ENCODE results near the gene CLIP2.
A peak's percentile ranks its signal among the peaks of the same experiment; 100 is the strongest.
"Not testable (repeated sequence)": the region's sequence is repeated elsewhere in the genome, so short reads cannot be mapped to it uniquely, and the experiment has no call there.

CLIP2 gene

DNA sequence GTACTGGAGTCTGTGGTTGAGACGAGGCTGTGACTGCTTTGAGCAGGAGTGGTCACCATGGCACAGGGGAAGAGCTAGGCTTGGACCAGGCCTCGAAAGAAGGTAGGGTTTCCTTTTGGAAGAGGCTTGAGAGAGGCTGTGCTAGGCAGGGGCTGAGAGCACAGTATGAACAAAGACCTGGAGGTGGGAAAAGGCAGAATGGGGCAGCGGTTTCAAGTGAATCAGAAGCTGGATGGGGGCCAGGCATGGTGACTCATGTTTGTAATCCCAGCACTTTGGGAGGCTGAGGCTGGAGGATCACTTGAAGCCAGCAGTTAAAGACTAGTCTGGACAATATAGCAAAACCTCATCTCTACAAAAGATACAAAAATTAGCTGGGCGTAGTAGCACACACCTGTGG, 65.9 kb downstream of the CLIP2 start:
- Mint-ChIP-seq H3K27me3 (no peaks in the 10 kb centered on the region), H3K4me1 (peaks cover 5% of the 10 kb centered on the region), H3K27ac (peak overlapping the region in 1 of 2 donors; percentile 49), H3K4me3 (no peak overlapping the region), H3K9me3 (peaks cover 0 to 14% of the 10 kb centered on the region in 2 donors)
- DNase-seq (no peak), ATAC-seq (no peak)

DNA sequence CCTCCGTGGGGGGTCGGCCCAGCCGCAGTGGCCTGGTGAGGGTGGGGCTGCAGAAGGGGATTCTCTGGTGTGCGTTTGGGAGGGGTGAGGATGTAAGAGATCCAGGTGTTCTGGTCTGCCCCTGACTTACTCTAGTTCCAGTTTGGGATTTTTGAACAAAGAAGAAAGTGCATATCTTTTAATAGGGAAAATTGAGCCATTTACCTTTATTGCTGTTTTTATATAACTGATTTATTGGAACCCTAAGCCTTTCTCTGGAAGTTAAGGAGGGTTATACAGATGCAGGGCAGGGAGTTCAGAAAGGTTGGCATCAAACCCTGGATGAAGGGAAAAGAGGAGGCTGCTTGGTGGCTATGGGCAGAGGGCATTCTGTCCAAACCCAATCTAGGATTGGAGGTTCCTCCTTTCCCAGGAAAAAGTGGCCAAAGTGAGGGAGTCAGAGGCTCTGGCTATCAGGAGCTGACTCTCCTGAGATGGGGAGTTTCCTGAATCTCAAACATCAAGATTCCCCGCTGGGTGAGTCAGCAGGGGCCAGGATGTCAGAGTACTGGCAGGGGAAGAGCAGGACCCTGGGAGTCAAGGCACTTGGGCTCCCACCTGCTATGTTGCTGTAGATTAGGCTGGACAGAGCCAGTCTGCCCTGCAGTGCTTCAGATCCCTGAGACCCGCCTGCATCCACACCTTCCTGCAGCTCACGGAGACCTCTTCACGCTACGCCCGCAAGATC, 67.5 kb downstream of the CLIP2 start:
- H3K9me3 Mint-ChIP-seq, result peaks cover 0 to 14% of the 10 kb centered on the region in 2 donors
- peaks cover 5% of the 10 kb centered on the region for H3K4me1 Mint-ChIP-seq
- no peak for ATAC-seq
- no peaks in the 10 kb centered on the region for H3K27me3 Mint-ChIP-seq
- DNase-seq, result no peak
- H3K4me3 Mint-ChIP-seq, result no peak overlapping the region
- H3K27ac Mint-ChIP-seq, result no peak overlapping the region

GRCh38 chr7:74360008-74360407, 70.8 kb downstream of the CLIP2 start:
- H3K4me1 Mint-ChIP-seq, result peaks cover 2% of the 10 kb centered on the region
- no peak overlapping the region for H3K4me3 Mint-ChIP-seq
- ATAC-seq (no peak), DNase-seq (no peak)
- H3K9me3 Mint-ChIP-seq, result peaks cover 0 to 14% of the 10 kb centered on the region in 2 donors
- H3K27ac Mint-ChIP-seq, result peak overlapping the region in 1 of 2 donors; percentile 37
- H3K27me3 Mint-ChIP-seq, result no peaks in the 10 kb centered on the region

DNA sequence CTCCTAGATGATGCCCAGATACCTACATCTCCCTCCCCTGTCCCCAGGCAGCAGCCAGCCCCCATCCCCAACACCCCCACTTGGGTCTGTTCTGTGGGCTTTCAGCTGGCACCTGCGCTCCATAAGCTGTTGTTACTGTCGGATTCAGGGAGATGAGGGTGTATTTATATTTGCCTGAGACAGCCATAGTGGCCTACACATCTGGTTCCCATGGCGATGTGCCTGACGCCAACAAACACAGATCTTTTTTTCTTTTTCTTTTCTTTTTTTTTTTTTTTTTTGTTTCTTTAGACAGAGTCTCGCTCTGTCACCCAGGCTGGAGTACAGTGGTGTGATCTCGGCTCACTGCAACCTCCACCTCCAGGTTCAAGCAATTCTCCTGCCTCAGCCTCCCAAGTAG, 73.1 kb downstream of the CLIP2 start:
- Mint-ChIP-seq H3K4me1 (no peaks in the 10 kb centered on the region), H3K4me3 (no peak overlapping the region), H3K27me3 (no peaks in the 10 kb centered on the region), H3K27ac (peak overlapping the region in 1 of 2 donors; percentile 54), H3K9me3 (no peaks in the 10 kb centered on the region)
- DNase-seq, result no peak
- no peak for ATAC-seq

DNA sequence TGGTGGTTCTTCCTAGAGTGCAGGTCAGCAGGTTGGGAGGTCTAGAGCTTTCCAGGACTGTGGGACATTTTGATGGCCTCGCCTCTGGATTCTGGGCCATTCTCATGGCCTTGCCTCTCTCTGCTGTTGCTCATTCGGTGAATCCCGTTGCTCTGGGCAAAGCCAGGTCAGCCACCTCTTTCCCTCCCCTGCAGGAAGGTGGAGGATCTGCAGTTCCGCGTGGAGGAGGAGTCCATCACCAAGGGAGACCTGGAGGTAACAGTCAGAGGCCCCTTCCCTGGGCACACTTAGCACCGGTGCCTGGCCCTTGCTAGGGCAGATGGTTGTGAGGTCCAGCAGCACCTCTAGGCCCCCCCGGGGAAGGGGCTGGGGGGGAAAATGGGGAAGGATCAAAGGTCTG, 74.9 kb downstream of the CLIP2 start:
- Mint-ChIP-seq H3K4me1 (no peaks in the 10 kb centered on the region), H3K27me3 (no peaks in the 10 kb centered on the region), H3K9me3 (no peaks in the 10 kb centered on the region), H3K27ac (peak overlapping the region in 1 of 2 donors; percentile 34), H3K4me3 (no peak overlapping the region)
- DNase-seq, result no peak
- ATAC-seq, result no peak

GRCh38 chr7:74365322-74366022, 76.3 kb downstream of the CLIP2 start:
- H3K9me3 Mint-ChIP-seq, result no peaks in the 10 kb centered on the region
- H3K4me3 Mint-ChIP-seq, result no peak overlapping the region
- no peak overlapping the region for H3K27ac Mint-ChIP-seq
- no peak for ATAC-seq
- H3K4me1 Mint-ChIP-seq, result no peaks in the 10 kb centered on the region
- no peak for DNase-seq
- H3K27me3 Mint-ChIP-seq, result no peaks in the 10 kb centered on the region

- Mint-ChIP-seq H3K27ac (peak overlapping the region in 1 of 2 donors; percentile 67), H3K4me3 (no peak overlapping the region), H3K9me3 (no peaks in the 10 kb centered on the region), H3K27me3 (no peaks in the 10 kb centered on the region), H3K4me1 (no peaks in the 10 kb centered on the region)
- DNase-seq (peak in 1 of 2 donors; percentile 5), ATAC-seq (no peak)
These were observed 82.5 kb downstream of the CLIP2 start for GRCh38 chr7:74371381-74372341.

DNA sequence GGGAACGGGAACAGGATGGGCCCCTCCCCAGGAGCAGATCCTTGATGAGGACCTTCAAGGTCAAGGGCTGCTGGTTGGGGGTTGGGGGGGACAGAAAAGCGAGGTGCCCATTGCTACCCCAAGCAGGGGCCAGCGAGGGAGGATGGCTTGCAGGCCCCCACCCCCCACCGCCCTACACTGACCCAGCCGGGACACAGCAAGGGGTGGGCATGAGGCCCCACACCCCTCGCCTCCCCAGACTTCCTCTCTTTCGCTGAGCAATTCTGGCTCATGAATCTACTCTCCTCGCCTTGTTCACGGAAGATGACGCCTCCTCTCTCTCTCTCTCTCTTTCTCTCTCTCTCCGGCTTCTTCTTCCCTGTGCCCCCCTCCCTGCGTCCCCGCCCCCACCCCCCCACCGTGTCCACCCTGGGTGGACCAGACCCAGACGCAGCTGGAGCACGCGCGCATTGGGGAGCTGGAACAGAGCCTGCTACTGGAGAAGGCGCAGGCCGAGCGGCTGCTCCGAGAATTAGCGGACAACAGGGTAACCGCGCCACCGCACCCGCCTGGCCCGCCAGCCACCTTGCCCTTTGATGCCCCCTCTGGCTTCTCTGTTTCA, 83.4 kb downstream of the CLIP2 start:
- ATAC-seq, result peak; percentile 56
- DNase-seq, result no peak
- H3K27ac Mint-ChIP-seq, result no peak overlapping the region

DNA sequence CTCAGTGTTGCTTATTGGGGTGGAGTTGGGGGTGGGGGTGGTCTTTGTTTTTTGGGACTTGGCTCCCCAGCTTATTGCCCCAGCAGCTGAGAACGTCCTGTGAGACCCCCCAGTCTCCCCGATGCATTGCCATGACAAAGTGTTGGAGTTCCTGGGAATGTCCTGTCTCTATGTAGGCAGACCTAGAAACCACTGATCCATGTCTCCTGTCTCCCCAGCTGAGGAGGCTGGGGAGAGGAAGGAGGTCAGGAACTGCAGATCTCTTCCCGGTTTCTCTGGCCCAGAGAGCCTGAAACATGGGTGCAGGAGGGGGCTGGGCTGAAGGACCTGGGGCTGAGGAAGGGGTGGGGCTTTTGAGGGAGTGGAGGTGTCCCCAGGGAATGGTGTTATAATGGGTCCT, 84.3 kb downstream of the CLIP2 start:
- no peak overlapping the region for H3K27ac Mint-ChIP-seq
- H3K9me3 Mint-ChIP-seq, result no peaks in the 10 kb centered on the region
- H3K4me1 Mint-ChIP-seq, result no peaks in the 10 kb centered on the region
- H3K4me3 Mint-ChIP-seq, result no peak overlapping the region
- H3K27me3 Mint-ChIP-seq, result no peaks in the 10 kb centered on the region
- no peak for ATAC-seq
- no peak for DNase-seq

More for the DNA sequence above, 83.4 kb downstream of the CLIP2 start:
- H3K9me3 Mint-ChIP-seq, result no peaks in the 10 kb centered on the region
- no peaks in the 10 kb centered on the region for H3K27me3 Mint-ChIP-seq
- no peak overlapping the region for H3K4me3 Mint-ChIP-seq
- H3K4me1 Mint-ChIP-seq, result no peaks in the 10 kb centered on the region

DNA sequence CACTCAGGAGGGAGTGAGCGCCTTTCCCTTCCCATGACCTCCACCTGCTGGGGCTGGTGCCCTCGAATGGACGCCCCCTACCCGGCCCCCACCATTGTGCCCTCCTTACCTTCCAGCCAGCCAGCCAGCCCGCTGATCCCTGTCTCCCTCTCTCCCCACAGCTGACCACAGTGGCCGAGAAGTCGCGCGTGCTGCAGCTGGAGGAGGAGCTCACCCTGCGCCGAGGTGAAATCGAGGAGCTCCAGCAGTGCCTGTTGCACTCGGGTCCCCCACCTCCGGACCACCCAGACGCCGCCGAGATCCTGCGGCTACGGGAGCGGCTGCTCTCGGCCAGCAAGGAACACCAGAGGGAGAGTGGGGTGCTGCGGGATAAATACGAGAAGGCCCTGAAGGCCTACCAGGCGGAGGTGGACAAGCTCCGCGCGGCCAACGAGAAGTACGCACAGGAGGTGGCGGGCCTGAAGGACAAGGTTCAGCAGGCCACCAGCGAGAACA, 86.6 kb downstream of the CLIP2 start:
- Mint-ChIP-seq H3K9me3 (no peaks in the 10 kb centered on the region), H3K27me3 (no peaks in the 10 kb centered on the region), H3K4me1 (no peaks in the 10 kb centered on the region), H3K4me3 (no peak overlapping the region), H3K27ac (no peak overlapping the region)
- DNase-seq (no peak), ATAC-seq (no peak)

GRCh38 chr7:74376256-74377036, 87.2 kb downstream of the CLIP2 start:
- no peak overlapping the region for H3K4me3 Mint-ChIP-seq

GRCh38 chr7:74379938-74380337, 90.7 kb downstream of the CLIP2 start:
- Mint-ChIP-seq H3K27ac (no peak overlapping the region), H3K4me1 (no peaks in the 10 kb centered on the region), H3K4me3 (no peak overlapping the region), H3K27me3 (no peaks in the 10 kb centered on the region), H3K9me3 (no peaks in the 10 kb centered on the region)
- DNase-seq (no peak), ATAC-seq (no peak)

More at GRCh38 chr7:74376256-74377036, 87.2 kb downstream of the CLIP2 start:
- no peaks in the 10 kb centered on the region for H3K4me1 Mint-ChIP-seq
- DNase-seq (no peak), ATAC-seq (no peak)
- no peaks in the 10 kb centered on the region for H3K9me3 Mint-ChIP-seq
- H3K27ac Mint-ChIP-seq, result no peak overlapping the region
- H3K27me3 Mint-ChIP-seq, result no peaks in the 10 kb centered on the region

DNA sequence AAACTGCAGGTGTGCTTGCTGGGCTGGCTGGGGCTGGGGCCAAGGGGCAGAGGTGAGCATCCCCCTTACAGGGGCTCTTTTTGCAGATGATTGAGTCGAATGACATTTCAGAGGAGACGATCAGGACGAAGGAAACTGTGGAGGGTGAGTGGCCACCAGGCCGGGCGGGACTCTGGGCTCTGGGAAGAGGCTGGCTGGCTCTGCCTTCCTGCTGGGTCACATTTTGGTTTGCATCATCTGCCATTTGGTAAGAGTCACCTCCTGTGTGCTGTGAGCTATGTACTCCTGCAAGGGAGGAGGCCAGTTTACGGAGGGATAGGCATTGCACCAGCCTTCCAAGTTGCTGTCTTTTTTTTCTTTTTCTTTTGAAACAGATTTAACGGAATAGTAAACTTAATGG, 91.5 kb downstream of the CLIP2 start:
- H3K9me3 Mint-ChIP-seq, result no peaks in the 10 kb centered on the region
- H3K4me3 Mint-ChIP-seq, result no peak overlapping the region
- H3K27ac Mint-ChIP-seq, result no peak overlapping the region
- no peaks in the 10 kb centered on the region for H3K27me3 Mint-ChIP-seq
- H3K4me1 Mint-ChIP-seq, result no peaks in the 10 kb centered on the region
- DNase-seq, result no peak
- ATAC-seq, result no peak

GRCh38 chr7:74384086-74384485, 94.9 kb downstream of the CLIP2 start:
- DNase-seq, H3K27me3 Mint-ChIP-seq, H3K4me1 Mint-ChIP-seq, ATAC-seq, H3K27ac Mint-ChIP-seq, H3K9me3 Mint-ChIP-seq, H3K4me3 Mint-ChIP-seq: not testable (repeated sequence)

Measured in stimulated activated naive CD8-positive, alpha-beta T cell treated with anti-CD3 and anti-CD28 coated beads, Interleukin-15, amount 100 ng/mL, for 72 hours (primary cell).